OCI-LY7 (cell line): Measurements from ENCODE around the gene CDK7.

Source experiments
- CTCF ChIP-seq: fragments of 200-600 bp; sonication (generic); conservative IDR thresholded peaks from 2 replicates; pipeline ENCODE4 v1.5.1; 2014; ENCODE audit warnings: mild to moderate bottlenecking, antibody characterized with exemption, low read length, moderate library complexity, mixed read lengths
- EZH2phosphoT487 ChIP-seq: fragments of 200-600 bp; sonication (generic); IDR thresholded peaks from 2 replicates; pipeline ENCODE4 v1.6.1; 2018; ENCODE audit warnings: low read depth, borderline replicate concordance, mild to moderate bottlenecking, mixed run types, antibody characterized with exemption, low read length, moderate library complexity, mixed read lengths

GRCh38 chr5:69231281-69231680 is 3.4 kb upstream of the CDK7 start:
- TF ChIP-seq CTCF: no peak
- no peak for TF ChIP-seq EZH2phosphoT487
